Stimulated activated CD4-positive, alpha-beta T cell treated with anti-CD3 and anti-CD28 coated beads, Interleukin-4, amount 100 ng/mL, for 4 hours (primary cell): ENCODE measurements around the gene EHBP1.

Experiments used
- DNase-seq, 2 experiments: peaks; one replicate each; pipeline ENCODE4 v3.0.0-alpha.2; 2020

The EHBP1 gene

GRCh38 chr2:62895632-62896009 lies 190.1 kb downstream of the EHBP1 start:
- DNase-seq = no peak

- no peak for DNase-seq
Observed at GRCh38 chr2:62897187-62897827, 191.8 kb downstream of the EHBP1 start.

GRCh38 chr2:62904344-62904743 lies 198.8 kb downstream of the EHBP1 start:
- DNase-seq = no peak

GRCh38 chr2:62908145-62908544 lies 202.6 kb downstream of the EHBP1 start:
- no peak for DNase-seq

GRCh38 chr2:62913311-62913710 lies 207.8 kb downstream of the EHBP1 start:
- no peak for DNase-seq

GRCh38 chr2:62919041-62919440 lies 213.5 kb downstream of the EHBP1 start:
- DNase-seq = no peak

GRCh38 chr2:62920070-62920469 lies 214.6 kb downstream of the EHBP1 start:
- no peak for DNase-seq

GRCh38 chr2:62923242-62923641 lies 217.7 kb downstream of the EHBP1 start:
- no peak for DNase-seq

- DNase-seq = no peak
Observed at GRCh38 chr2:62923881-62924280, 218.4 kb downstream of the EHBP1 start.

GRCh38 chr2:62928015-62928414 lies 222.5 kb downstream of the EHBP1 start:
- DNase-seq = no peak

GRCh38 chr2:62931536-62931935 lies 226.0 kb downstream of the EHBP1 start:
- no peak for DNase-seq

- DNase-seq = no peak
Observed at GRCh38 chr2:62933398-62933917, 227.9 kb downstream of the EHBP1 start.

- no peak for DNase-seq
Observed at GRCh38 chr2:62934517-62934916, 229.0 kb downstream of the EHBP1 start.

- no peak for DNase-seq
Observed at GRCh38 chr2:62938126-62938525, 232.6 kb downstream of the EHBP1 start.

GRCh38 chr2:62939735-62940491 lies 234.4 kb downstream of the EHBP1 start:
- no peak for DNase-seq

- no peak for DNase-seq
Observed at GRCh38 chr2:62940697-62941096, 235.2 kb downstream of the EHBP1 start.

- no peak for DNase-seq
Observed at GRCh38 chr2:62941413-62941812, 235.9 kb downstream of the EHBP1 start.

- DNase-seq = no peak
Observed at GRCh38 chr2:62944362-62944761, 238.8 kb downstream of the EHBP1 start.

GRCh38 chr2:62947403-62947802 lies 241.9 kb downstream of the EHBP1 start:
- no peak for DNase-seq

- DNase-seq = no peak
Observed at GRCh38 chr2:62956651-62957050, 251.1 kb downstream of the EHBP1 start.

- no peak for DNase-seq
Observed at GRCh38 chr2:62958206-62958605, 252.7 kb downstream of the EHBP1 start.

GRCh38 chr2:62964050-62964449 lies 258.5 kb downstream of the EHBP1 start:
- DNase-seq = no peak

- no peak for DNase-seq
Observed at GRCh38 chr2:62964671-62965070, 259.2 kb downstream of the EHBP1 start.

GRCh38 chr2:62966991-62967390 lies 261.5 kb downstream of the EHBP1 start:
- DNase-seq = no peak

- DNase-seq = no peak
Observed at GRCh38 chr2:62968168-62968567, 262.7 kb downstream of the EHBP1 start.
